ENCODE results near the gene AQP1. TPM values are rescaled to one million over a fixed set of nuclear protein-coding genes. Genes with fewer than 3 reads are reported as not detected.

The AQP1 gene
- total RNA-seq, 1 donor from 2014 or later: 2.5 TPM

- Histone ChIP-seq H3K36me3 (ENCODE audit: control insufficient read depth, insufficient read depth, low read length) (no peaks in the 10 kb centered on the region), H3K4me3 (ENCODE audit: low read depth, low read length) (no peak overlapping the region), H3K27me3 (ENCODE audit: control insufficient read depth, insufficient read depth, low read length) (no peaks in the 10 kb centered on the region)
- DNase-seq (ENCODE audit: low read depth): no peak
- no peak for TF ChIP-seq CTCF (IDR thresholded peaks at IDR 0.05; ENCODE audit: insufficient read depth, low read length, poor library complexity, severe bottlenecking)
These were observed 3.5 kb downstream of the AQP1 start for GRCh38 chr7:30915005-30915601.

- H3K27me3 ChIP-seq (ENCODE audit: control insufficient read depth, insufficient read depth, low read length): no peaks in the 10 kb centered on the region
- H3K4me3 ChIP-seq (ENCODE audit: low read depth, low read length): no peak overlapping the region
- no peak for DNase-seq (ENCODE audit: low read depth)
- TF ChIP-seq CTCF (IDR thresholded peaks at IDR 0.05; ENCODE audit: insufficient read depth, low read length, poor library complexity, severe bottlenecking): no peak
- H3K36me3 ChIP-seq (ENCODE audit: control insufficient read depth, insufficient read depth, low read length): no peaks in the 10 kb centered on the region
These were observed 4.1 kb downstream of the AQP1 start for GRCh38 chr7:30915751-30916150.

- Histone ChIP-seq H3K4me3 (ENCODE audit: low read depth, low read length) (no peak overlapping the region), H3K36me3 (ENCODE audit: control insufficient read depth, insufficient read depth, low read length) (no peaks in the 10 kb centered on the region), H3K27me3 (ENCODE audit: control insufficient read depth, insufficient read depth, low read length) (no peaks in the 10 kb centered on the region)
- no peak for TF ChIP-seq CTCF (IDR thresholded peaks at IDR 0.05; ENCODE audit: insufficient read depth, low read length, poor library complexity, severe bottlenecking)
- no peak for DNase-seq (ENCODE audit: low read depth)
These were observed 4.6 kb downstream of the AQP1 start for GRCh38 chr7:30916255-30916654.

GRCh38 chr7:30916767-30917166 lies 5.1 kb downstream of the AQP1 start:
- no peak overlapping the region for H3K4me3 ChIP-seq (ENCODE audit: low read depth, low read length)
- no peaks in the 10 kb centered on the region for H3K27me3 ChIP-seq (ENCODE audit: control insufficient read depth, insufficient read depth, low read length)
- no peaks in the 10 kb centered on the region for H3K36me3 ChIP-seq (ENCODE audit: control insufficient read depth, insufficient read depth, low read length)
- TF ChIP-seq CTCF (IDR thresholded peaks at IDR 0.05; ENCODE audit: insufficient read depth, low read length, poor library complexity, severe bottlenecking): no peak
- no peak for DNase-seq (ENCODE audit: low read depth)

GRCh38 chr7:30917216-30917893 lies 5.7 kb downstream of the AQP1 start:
- no peak for DNase-seq (ENCODE audit: low read depth)
- no peak overlapping the region for H3K4me3 ChIP-seq (ENCODE audit: low read depth, low read length)
- no peak for TF ChIP-seq CTCF (IDR thresholded peaks at IDR 0.05; ENCODE audit: insufficient read depth, low read length, poor library complexity, severe bottlenecking)
- H3K36me3 ChIP-seq (ENCODE audit: control insufficient read depth, insufficient read depth, low read length): no peaks in the 10 kb centered on the region
- no peaks in the 10 kb centered on the region for H3K27me3 ChIP-seq (ENCODE audit: control insufficient read depth, insufficient read depth, low read length)

- Histone ChIP-seq H3K27me3 (ENCODE audit: control insufficient read depth, insufficient read depth, low read length) (no peaks in the 10 kb centered on the region), H3K36me3 (ENCODE audit: control insufficient read depth, insufficient read depth, low read length) (no peaks in the 10 kb centered on the region), H3K4me3 (ENCODE audit: low read depth, low read length) (no peak overlapping the region)
- no peak for TF ChIP-seq CTCF (IDR thresholded peaks at IDR 0.05; ENCODE audit: insufficient read depth, low read length, poor library complexity, severe bottlenecking)
- no peak for DNase-seq (ENCODE audit: low read depth)
These were observed 7.0 kb downstream of the AQP1 start for GRCh38 chr7:30918676-30919075.

Data from kidney epithelial cell (primary cell).